ENCODE data around the gene NDUFB2. TPM values are rescaled to one million over a fixed set of nuclear protein-coding genes. Genes with fewer than 3 reads are reported as not detected.
"Not testable (repeated sequence)": the region's sequence is repeated elsewhere in the genome, so short reads cannot be mapped to it uniquely, and the experiment has no call there.

Gene NDUFB2
- total RNA-seq, 1 donor = 56.5 TPM

DNA sequence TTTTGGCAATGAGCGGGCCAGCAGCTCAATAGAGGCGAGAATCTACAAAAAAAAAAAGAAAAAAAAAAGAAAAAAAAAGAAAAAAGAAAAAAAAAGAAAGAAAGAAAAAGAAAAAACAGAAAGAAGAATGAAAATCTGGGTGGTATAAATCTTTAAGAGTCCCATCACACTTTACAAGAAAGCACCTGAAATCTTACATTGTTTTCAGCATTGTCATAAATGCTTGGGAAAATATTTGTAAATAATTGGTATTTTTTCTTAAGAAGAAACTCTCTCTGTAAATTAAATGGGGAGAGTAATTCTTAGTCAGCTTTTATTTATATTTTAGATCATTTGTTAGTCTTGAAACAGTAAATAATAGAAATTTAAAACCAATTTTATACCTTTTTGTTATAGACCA, 38.2 kb downstream of the NDUFB2 start:
- peaks cover 3% of the 10 kb centered on the region for H3K36me3 ChIP-seq (ENCODE audit: insufficient read depth, low read length)
- no peaks in the 10 kb centered on the region for H3K27me3 ChIP-seq (ENCODE audit: insufficient read depth, low read length)
- H3K4me1 ChIP-seq (ENCODE audit: insufficient read depth, low read length) = peaks cover 6% of the 10 kb centered on the region
- no peaks in the 10 kb centered on the region for H3K9me3 ChIP-seq (ENCODE audit: low read depth, low read length)
- TF ChIP-seq, protein P1, sequence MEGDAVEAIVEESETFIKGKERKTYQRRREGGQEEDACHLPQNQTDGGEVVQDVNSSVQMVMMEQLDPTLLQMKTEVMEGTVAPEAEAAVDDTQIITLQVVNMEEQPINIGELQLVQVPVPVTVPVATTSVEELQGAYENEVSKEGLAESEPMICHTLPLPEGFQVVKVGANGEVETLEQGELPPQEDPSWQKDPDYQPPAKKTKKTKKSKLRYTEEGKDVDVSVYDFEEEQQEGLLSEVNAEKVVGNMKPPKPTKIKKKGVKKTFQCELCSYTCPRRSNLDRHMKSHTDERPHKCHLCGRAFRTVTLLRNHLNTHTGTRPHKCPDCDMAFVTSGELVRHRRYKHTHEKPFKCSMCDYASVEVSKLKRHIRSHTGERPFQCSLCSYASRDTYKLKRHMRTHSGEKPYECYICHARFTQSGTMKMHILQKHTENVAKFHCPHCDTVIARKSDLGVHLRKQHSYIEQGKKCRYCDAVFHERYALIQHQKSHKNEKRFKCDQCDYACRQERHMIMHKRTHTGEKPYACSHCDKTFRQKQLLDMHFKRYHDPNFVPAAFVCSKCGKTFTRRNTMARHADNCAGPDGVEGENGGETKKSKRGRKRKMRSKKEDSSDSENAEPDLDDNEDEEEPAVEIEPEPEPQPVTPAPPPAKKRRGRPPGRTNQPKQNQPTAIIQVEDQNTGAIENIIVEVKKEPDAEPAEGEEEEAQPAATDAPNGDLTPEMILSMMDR (IDR thresholded peaks at IDR 0.05; ENCODE audit: extremely low read depth, low read depth, low read length) = no peak
- no peak overlapping the region for H2AFZ ChIP-seq (ENCODE audit: low read length)
- H3K79me2 ChIP-seq (ENCODE audit: insufficient read depth, low read length) = no peaks in the 10 kb centered on the region
- DNase-seq (ENCODE audit: insufficient read length, low spot score, missing footprints) = no peak
- no peak overlapping the region for H3K4me2 ChIP-seq (ENCODE audit: insufficient read depth, low read length)
- no peak overlapping the region for H3K27ac ChIP-seq (ENCODE audit: low read depth, low read length)
- H3K4me3 ChIP-seq (ENCODE audit: insufficient read depth, low read length) = no peak overlapping the region
- no peaks in the 10 kb centered on the region for H4K20me1 ChIP-seq (ENCODE audit: insufficient read depth, low read length)

DNA sequence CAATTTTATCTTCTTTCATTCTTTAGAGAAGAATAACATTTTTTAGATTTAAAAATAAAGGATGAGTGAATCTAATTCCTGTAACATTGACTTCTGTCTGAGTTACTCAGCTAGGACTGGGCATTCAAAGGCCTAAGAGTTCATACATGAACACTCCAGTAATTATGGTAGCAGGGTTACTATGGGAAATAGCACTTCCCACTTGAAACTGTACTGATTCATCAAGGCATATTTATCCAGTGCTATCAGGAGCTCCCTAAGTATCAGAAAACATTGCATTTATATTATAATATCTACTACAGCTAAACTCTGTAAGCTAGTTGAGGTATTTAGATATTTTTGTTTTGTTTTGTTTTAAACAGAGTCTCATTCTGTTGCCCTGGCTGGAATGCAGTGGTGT, 41.8 kb downstream of the NDUFB2 start:
- H3K4me3 ChIP-seq (ENCODE audit: insufficient read depth, low read length) = no peak overlapping the region
- no peaks in the 10 kb centered on the region for H3K79me2 ChIP-seq (ENCODE audit: insufficient read depth, low read length)
- peak overlapping the region; percentile 52 for H3K27ac ChIP-seq (ENCODE audit: low read depth, low read length)
- peaks cover 4% of the 10 kb centered on the region for H3K4me1 ChIP-seq (ENCODE audit: insufficient read depth, low read length)
- TF ChIP-seq, protein P1 (IDR thresholded peaks at IDR 0.05; ENCODE audit: extremely low read depth, low read depth, low read length) = no peak
- no peaks in the 10 kb centered on the region for H3K9me3 ChIP-seq (ENCODE audit: low read depth, low read length)
- no peaks in the 10 kb centered on the region for H3K27me3 ChIP-seq (ENCODE audit: insufficient read depth, low read length)
- no peaks in the 10 kb centered on the region for H4K20me1 ChIP-seq (ENCODE audit: insufficient read depth, low read length)
- peak; percentile 11 for DNase-seq (ENCODE audit: insufficient read length, low spot score, missing footprints)
- no peak overlapping the region for H2AFZ ChIP-seq (ENCODE audit: low read length)
- H3K36me3 ChIP-seq (ENCODE audit: insufficient read depth, low read length) = peaks cover 7% of the 10 kb centered on the region
- H3K4me2 ChIP-seq (ENCODE audit: insufficient read depth, low read length) = no peak overlapping the region

DNA sequence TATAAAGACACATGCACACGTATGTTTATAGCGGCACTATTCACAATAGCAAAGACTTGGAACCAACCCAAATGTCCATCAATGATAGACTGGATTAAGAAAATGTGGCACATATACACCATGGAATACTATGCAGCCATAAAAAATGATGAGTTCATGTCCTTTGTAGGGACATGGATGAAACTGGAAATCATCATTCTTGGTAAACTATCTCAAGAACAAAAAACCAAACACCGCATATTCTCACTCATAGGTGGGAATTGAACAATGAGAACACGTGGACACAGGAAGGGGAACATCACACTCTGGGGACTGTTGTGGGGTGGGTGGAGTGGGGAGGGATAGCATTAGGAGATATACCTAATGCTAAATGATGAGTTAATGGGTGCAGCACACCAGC, 46.7 kb downstream of the NDUFB2 start:
- not testable (repeated sequence) for H3K9me3 ChIP-seq (ENCODE audit: low read depth, low read length); H3K4me1 ChIP-seq (ENCODE audit: insufficient read depth, low read length); H3K4me3 ChIP-seq (ENCODE audit: insufficient read depth, low read length); H3K36me3 ChIP-seq (ENCODE audit: insufficient read depth, low read length); H4K20me1 ChIP-seq (ENCODE audit: insufficient read depth, low read length); H3K4me2 ChIP-seq (ENCODE audit: insufficient read depth, low read length); DNase-seq (ENCODE audit: insufficient read length, low spot score, missing footprints); H3K27me3 ChIP-seq (ENCODE audit: insufficient read depth, low read length); H3K27ac ChIP-seq (ENCODE audit: low read depth, low read length); H2AFZ ChIP-seq (ENCODE audit: low read length); H3K79me2 ChIP-seq (ENCODE audit: insufficient read depth, low read length)

DNA sequence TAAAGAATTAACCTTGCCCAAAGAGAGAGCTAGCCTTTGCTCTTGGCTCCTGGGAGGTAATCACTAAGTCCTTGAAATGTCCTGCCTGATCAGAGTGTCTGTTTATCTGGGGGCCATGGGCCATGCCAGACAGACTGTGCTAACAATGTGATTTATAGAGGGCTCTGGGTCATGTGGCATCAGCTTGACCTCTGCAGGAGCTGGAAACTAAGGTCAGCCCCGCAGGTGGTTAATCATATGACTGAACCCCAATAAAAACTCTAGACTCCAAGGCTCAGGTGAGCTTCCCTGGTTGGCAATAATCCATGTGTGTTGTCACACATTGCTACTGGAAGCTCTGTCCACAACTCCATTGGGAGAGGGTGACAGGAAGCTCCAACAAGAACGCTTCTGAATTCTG, 47.5 kb downstream of the NDUFB2 start:
- Histone ChIP-seq H3K27me3 (ENCODE audit: insufficient read depth, low read length) (no peaks in the 10 kb centered on the region), H3K4me2 (ENCODE audit: insufficient read depth, low read length) (no peak overlapping the region)
- DNase-seq (ENCODE audit: insufficient read length, low spot score, missing footprints) = no peak

More for the DNA sequence above, 47.5 kb downstream of the NDUFB2 start:
- Histone ChIP-seq H2AFZ (ENCODE audit: low read length) (no peak overlapping the region), H3K4me3 (ENCODE audit: insufficient read depth, low read length) (no peak overlapping the region), H3K27ac (ENCODE audit: low read depth, low read length) (no peak overlapping the region), H3K36me3 (ENCODE audit: insufficient read depth, low read length) (peaks cover 7% of the 10 kb centered on the region), H3K79me2 (ENCODE audit: insufficient read depth, low read length) (no peaks in the 10 kb centered on the region), H4K20me1 (ENCODE audit: insufficient read depth, low read length) (no peaks in the 10 kb centered on the region), H3K4me1 (ENCODE audit: insufficient read depth, low read length) (no peaks in the 10 kb centered on the region), H3K9me3 (ENCODE audit: low read depth, low read length) (no peaks in the 10 kb centered on the region)
- TF ChIP-seq, protein P1 (IDR thresholded peaks at IDR 0.05; ENCODE audit: extremely low read depth, low read depth, low read length) = no peak
